A673 (cell line): ENCODE measurements around the gene CGNL1. TPM values are rescaled to one million over a fixed set of nuclear protein-coding genes. Genes with fewer than 3 reads are reported as not detected.

ENCODE experiments used
- BruUV-seq: library from RNA; stranded (reverse); fragments of 400-500 nt; replicated peaks from 2 replicates; lab custom pipeline; 2021; lab: Mats Ljungman, UMichigan
- CTCF ChIA-PET: fragments of 300-600 bp; sonication (Branson Sonifier 250); formaldehyde crosslinking; loops from one replicate; lab custom pipeline; 2022; ENCODE audit warnings: antibody characterized with exemption; lab: Charles Lee
- POLR2A ChIA-PET: fragments of 300-600 bp; sonication (Branson Sonifier 250); formaldehyde crosslinking; loops from one replicate; lab custom pipeline; 2022; ENCODE audit warnings: antibody characterized with exemption; ENCODE audit not compliant: low non-redundant PET; lab: Charles Lee
- DNase-seq: peaks from one replicate; pipeline ENCODE4 v3.0.0-alpha.2; 2015; ENCODE audit warnings: low spot score
- H3K27ac ChIP-seq: fragments of 200-600 bp; sonication (generic); 2 replicates; pipeline ENCODE4 v1.5.1; 2016; ENCODE audit warnings: mixed run types, low read depth, mild to moderate bottlenecking, mixed read lengths, antibody characterized with exemption, low read length; ENCODE audit not compliant: poor library complexity, severe bottlenecking
- H3K27me3 ChIP-seq: fragments of 200-600 bp; sonication (generic); replicated peaks from 2 replicates; pipeline ENCODE4 v1.6.1; 2017; ENCODE audit warnings: mixed run types, low read depth, mild to moderate bottlenecking, mixed read lengths, antibody characterized with exemption, low read length; ENCODE audit not compliant: insufficient read depth, poor library complexity
- H3K36me3 ChIP-seq: fragments of 200-600 bp; sonication (generic); 2 replicates; pipeline ENCODE4 v1.6.1; 2016; ENCODE audit warnings: mixed run types, mild to moderate bottlenecking, mixed read lengths, antibody characterized with exemption, low read length; ENCODE audit not compliant: insufficient read depth, poor library complexity, severe bottlenecking
- H3K4me1 ChIP-seq: fragments of 200-600 bp; sonication (generic); 2 replicates; pipeline ENCODE4 v1.6.1; 2017; ENCODE audit warnings: mixed run types, mild to moderate bottlenecking, mixed read lengths, antibody characterized with exemption, low read length; ENCODE audit not compliant: insufficient read depth, poor library complexity, severe bottlenecking
- H3K4me3 ChIP-seq: fragments of 200-600 bp; sonication (generic); 2 replicates; pipeline ENCODE4 v1.5.1; 2016; ENCODE audit warnings: low read depth, mixed run types, mild to moderate bottlenecking, mixed read lengths, low read length; ENCODE audit not compliant: poor library complexity, severe bottlenecking
- H3K9me3 ChIP-seq: fragments of 200-600 bp; sonication (generic); 2 replicates; pipeline ENCODE4 v1.6.1; 2016; ENCODE audit warnings: mixed run types, low read depth, mild to moderate bottlenecking, mixed read lengths, antibody characterized with exemption, low read length; ENCODE audit not compliant: poor library complexity, severe bottlenecking
- EZH2 ChIP-seq: fragments of 200-600 bp; sonication (generic); IDR thresholded peaks from 2 replicates; pipeline ENCODE4 v1.6.1; 2017; ENCODE audit warnings: borderline replicate concordance, low read depth, mild to moderate bottlenecking, mixed read lengths, antibody characterized with exemption, low read length; ENCODE audit not compliant: poor library complexity, severe bottlenecking
- intact Hi-C: fragments of 100-400 bp; cut with micrococcal nuclease; formaldehyde crosslinking; loops from one replicate; pipeline ENCODE4 v1.10.0; 2022; ENCODE audit not compliant: unreplicated experiment
- total RNA-seq: library from RNA; stranded (reverse); gene quantifications from 2 replicates; pipeline ENCODE4 v1.2.3, GENCODE V29; 2021
- TF ChIP-seq, protein P1 (sequence below): fragments of 300-800, 200-600 bp; sonication (generic); conservative IDR thresholded peaks from 2 replicates; pipeline ENCODE4 v1.5.1; 2017; ENCODE audit warnings: low read depth, mild to moderate bottlenecking, antibody characterized with exemption, low read length, moderate library complexity, mixed read lengths

CGNL1 gene
- total RNA-seq, 1 experiment from 2014 or later, result 0.58 TPM

DNA sequence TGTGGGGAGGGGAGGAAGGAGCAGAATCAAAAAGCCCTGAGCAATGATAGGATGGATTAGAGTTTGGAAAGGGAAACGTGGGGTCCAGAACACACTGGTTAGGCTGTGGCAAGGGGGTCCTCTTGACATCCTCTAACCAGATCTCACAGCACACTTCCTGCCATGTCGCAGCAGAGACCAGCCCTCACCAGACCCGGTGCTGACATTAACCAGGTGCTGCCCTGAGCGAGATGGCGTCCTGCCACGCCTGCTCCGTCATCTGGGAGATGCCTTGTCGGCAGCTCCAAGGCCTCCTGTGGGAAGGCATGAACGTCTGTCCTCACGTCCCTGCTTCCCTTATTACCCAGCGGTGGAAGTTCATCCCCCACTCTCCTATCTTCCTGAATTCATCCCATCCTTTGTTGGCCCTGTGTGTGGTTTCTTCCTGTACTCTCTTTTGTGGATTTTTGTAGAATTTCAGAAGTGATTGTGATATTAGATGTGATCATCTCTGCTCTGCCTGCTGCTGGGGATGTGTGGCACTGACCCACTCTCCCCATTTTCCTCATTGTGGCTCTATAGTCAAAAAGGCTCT lies 186.0 kb downstream of the CGNL1 start:
- no TSS peak for BruUV-seq
- Histone ChIP-seq H3K36me3 (no peaks in the 10 kb centered on the region), H3K4me1 (no peaks in the 10 kb centered on the region), H3K9me3 (no peaks in the 10 kb centered on the region), H3K4me3 (no peak overlapping the region), H3K27ac (no peak overlapping the region), H3K27me3 (no peaks in the 10 kb centered on the region)
- intact Hi-C loops, result loop anchor here (10.0 kb wide), 1 partner anchor 103 kb away; no protein-coding TSS in a partner anchor
- ChIA-PET CTCF (no interaction called here), POLR2A (no interaction called here)
- no peak for DNase-seq
- TF ChIP-seq, protein P1, sequence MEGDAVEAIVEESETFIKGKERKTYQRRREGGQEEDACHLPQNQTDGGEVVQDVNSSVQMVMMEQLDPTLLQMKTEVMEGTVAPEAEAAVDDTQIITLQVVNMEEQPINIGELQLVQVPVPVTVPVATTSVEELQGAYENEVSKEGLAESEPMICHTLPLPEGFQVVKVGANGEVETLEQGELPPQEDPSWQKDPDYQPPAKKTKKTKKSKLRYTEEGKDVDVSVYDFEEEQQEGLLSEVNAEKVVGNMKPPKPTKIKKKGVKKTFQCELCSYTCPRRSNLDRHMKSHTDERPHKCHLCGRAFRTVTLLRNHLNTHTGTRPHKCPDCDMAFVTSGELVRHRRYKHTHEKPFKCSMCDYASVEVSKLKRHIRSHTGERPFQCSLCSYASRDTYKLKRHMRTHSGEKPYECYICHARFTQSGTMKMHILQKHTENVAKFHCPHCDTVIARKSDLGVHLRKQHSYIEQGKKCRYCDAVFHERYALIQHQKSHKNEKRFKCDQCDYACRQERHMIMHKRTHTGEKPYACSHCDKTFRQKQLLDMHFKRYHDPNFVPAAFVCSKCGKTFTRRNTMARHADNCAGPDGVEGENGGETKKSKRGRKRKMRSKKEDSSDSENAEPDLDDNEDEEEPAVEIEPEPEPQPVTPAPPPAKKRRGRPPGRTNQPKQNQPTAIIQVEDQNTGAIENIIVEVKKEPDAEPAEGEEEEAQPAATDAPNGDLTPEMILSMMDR, result no peak
- TF ChIP-seq EZH2, result no peak

DNA sequence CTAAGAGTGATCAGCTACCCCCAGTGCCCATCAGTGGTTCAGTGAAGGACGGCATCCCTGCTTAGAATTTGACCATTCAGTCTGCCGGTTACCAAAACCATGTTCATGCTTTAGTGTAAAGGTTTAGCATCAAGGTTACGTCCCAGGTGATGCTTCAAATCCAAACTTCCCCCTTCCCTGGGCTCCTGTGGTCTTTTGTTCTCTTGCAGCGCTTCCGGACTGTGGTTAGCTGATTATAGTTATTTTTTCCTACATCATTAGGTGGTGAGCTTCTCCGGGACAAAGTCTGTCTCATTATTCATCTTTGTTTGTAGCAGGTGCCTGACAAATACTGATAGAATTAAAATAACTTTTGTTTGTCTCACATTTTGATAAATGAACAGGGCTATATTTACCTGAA lies 187.1 kb downstream of the CGNL1 start:
- TF ChIP-seq, protein P1, result no peak
- TF ChIP-seq EZH2, result no peak
- intact Hi-C loops, result loop anchor here (10.0 kb wide), 1 partner anchor 101 kb away; no protein-coding TSS in a partner anchor
- no peaks in the 10 kb centered on the region for H3K4me1 ChIP-seq
- no peak overlapping the region for H3K27ac ChIP-seq
- no peak overlapping the region for H3K4me3 ChIP-seq
- no TSS peak for BruUV-seq
- no peak for DNase-seq
- no peaks in the 10 kb centered on the region for H3K27me3 ChIP-seq
- H3K36me3 ChIP-seq, result no peaks in the 10 kb centered on the region
- POLR2A ChIA-PET, result no interaction called here
- no peaks in the 10 kb centered on the region for H3K9me3 ChIP-seq
- CTCF ChIA-PET, result no interaction called here

DNA sequence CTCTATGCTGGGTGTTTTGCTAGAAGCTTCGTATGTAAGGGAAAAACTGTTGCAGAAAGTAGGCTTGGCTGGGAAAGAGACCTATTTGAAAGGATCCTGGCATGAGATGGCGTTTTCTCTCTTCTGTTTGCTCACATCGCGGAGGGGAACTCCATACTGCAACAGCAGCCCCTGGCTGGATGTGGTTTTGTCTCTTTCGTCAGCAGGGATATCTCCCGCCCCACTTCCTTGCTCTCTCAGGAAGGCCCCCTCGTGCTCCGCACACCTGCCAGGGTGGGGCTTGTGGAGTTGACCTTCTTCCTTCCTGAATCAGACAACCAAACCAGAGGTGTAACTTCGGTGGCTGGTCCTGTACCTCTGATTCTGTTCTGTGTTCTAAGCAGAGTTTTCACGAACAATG lies 189.0 kb downstream of the CGNL1 start:
- no peak for TF ChIP-seq EZH2
- no peak overlapping the region for H3K27ac ChIP-seq
- intact Hi-C loops, result loop anchor here (10.0 kb wide), 1 partner anchor 99 kb away; no protein-coding TSS in a partner anchor
- DNase-seq, result no peak
- no peaks in the 10 kb centered on the region for H3K27me3 ChIP-seq
- ChIA-PET CTCF (no interaction called here), POLR2A (no interaction called here)
- no peaks in the 10 kb centered on the region for H3K4me1 ChIP-seq
- BruUV-seq, result no TSS peak
- no peaks in the 10 kb centered on the region for H3K9me3 ChIP-seq
- no peak overlapping the region for H3K4me3 ChIP-seq
- no peaks in the 10 kb centered on the region for H3K36me3 ChIP-seq

DNA sequence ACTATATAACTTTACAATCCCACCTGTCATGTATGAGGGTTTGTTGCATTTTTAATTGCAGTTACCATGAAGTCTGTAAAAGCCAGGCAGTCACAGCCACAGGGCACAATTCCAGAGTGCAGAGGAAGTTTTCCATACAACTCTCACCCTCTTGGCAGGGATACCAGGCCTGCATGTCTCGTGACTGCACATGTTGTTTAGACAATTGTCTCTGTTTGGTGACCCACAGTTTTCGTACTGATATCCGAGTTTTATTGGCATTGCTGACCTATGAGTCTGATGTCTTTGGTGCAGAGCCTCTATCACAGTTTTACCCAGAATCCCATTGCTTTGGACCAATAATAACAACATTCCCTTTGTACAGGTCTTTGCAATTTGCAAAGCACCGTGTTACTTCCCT lies 190.5 kb downstream of the CGNL1 start:
- CTCF ChIA-PET, result interaction anchor here (1.0 kb wide), 1 partner anchor 20 kb away, joined by 3 read pairs; no protein-coding TSS in a partner anchor
- Histone ChIP-seq H3K4me1 (no peaks in the 10 kb centered on the region), H3K27me3 (no peaks in the 10 kb centered on the region), H3K4me3 (no peak overlapping the region), H3K9me3 (no peaks in the 10 kb centered on the region), H3K36me3 (no peaks in the 10 kb centered on the region), H3K27ac (no peak overlapping the region)
- no peak for TF ChIP-seq EZH2
- TF ChIP-seq, protein P1, result no peak
- no peak for DNase-seq
- POLR2A ChIA-PET, result no interaction called here
- intact Hi-C loops, result loop anchor here (10.0 kb wide), 1 partner anchor 98 kb away; no protein-coding TSS in a partner anchor
- BruUV-seq, result no TSS peak
